GM23338 (cell line): ENCODE results near the gene ST8SIA1. TPM values are rescaled to one million over a fixed set of nuclear protein-coding genes. Genes with fewer than 3 reads are reported as not detected.

Source experiments
- ATAC-seq: fragments of 200-7000 bp; cut with Tn5 transposase; 3 replicates; pipeline ENCODE4 v1.9.1; 2020
- DNase-seq: peaks from one replicate; pipeline ENCODE4 v3.0.0-alpha.2; 2015; ENCODE audit warnings: low spot score
- H2AFZ ChIP-seq: fragments of 200-600 bp; sonication (generic); 2 replicates; pipeline ENCODE4 v1.8.0; 2016; ENCODE audit warnings: antibody characterized with exemption, mild to moderate bottlenecking, moderate library complexity
- H3F3A ChIP-seq: fragments of 200-600 bp; sonication (generic); replicated peaks from 2 replicates; pipeline ENCODE4 v1.8.0; 2017; ENCODE audit warnings: antibody characterized with exemption, mixed run types, low read depth
- H3K27ac ChIP-seq: fragments of 200-600 bp; sonication (generic); 2 replicates; pipeline ENCODE4 v1.6.1; 2016; ENCODE audit warnings: low read depth
- H3K27me3 ChIP-seq: fragments of 200-600 bp; sonication (generic); 2 replicates; pipeline ENCODE4 v1.8.0; 2016; ENCODE audit warnings: mild to moderate bottlenecking, mixed run types, moderate library complexity; ENCODE audit not compliant: insufficient read depth
- H3K36me3 ChIP-seq: fragments of 200-600 bp; sonication (generic); 2 replicates; pipeline ENCODE4 v1.8.0; 2016; ENCODE audit warnings: mild to moderate bottlenecking; ENCODE audit not compliant: insufficient read depth
- H3K4me1 ChIP-seq: fragments of 200-600 bp; sonication (generic); 2 replicates; pipeline ENCODE4 v1.8.0; 2016; ENCODE audit warnings: mild to moderate bottlenecking, moderate library complexity; ENCODE audit not compliant: insufficient read depth
- H3K4me2 ChIP-seq: fragments of 200-600 bp; sonication (generic); 2 replicates; pipeline ENCODE4 v1.7.1; 2017; ENCODE audit warnings: mixed run types
- H3K4me3 ChIP-seq: fragments of 200-600 bp; sonication (generic); 2 replicates; pipeline ENCODE4 v1.6.1; 2016; ENCODE audit warnings: mixed run types
- H3K79me2 ChIP-seq: fragments of 200-600 bp; sonication (generic); replicated peaks from 2 replicates; pipeline ENCODE4 v1.8.0; 2017; ENCODE audit warnings: mild to moderate bottlenecking; ENCODE audit not compliant: insufficient read depth
- H3K9me2 ChIP-seq: fragments of 200-600 bp; sonication (generic); 2 replicates; pipeline ENCODE4 v1.8.0; 2017; ENCODE audit not compliant: insufficient read depth
- H4K20me1 ChIP-seq: fragments of 200-600 bp; sonication (generic); replicated peaks from 2 replicates; pipeline ENCODE4 v1.8.0; 2017; ENCODE audit warnings: mild to moderate bottlenecking; ENCODE audit not compliant: insufficient read depth
- H3K27ac Mint-ChIP-seq: 2 replicates; pipeline ENCODE4 v1.8.0; 2020; ENCODE audit warnings: inconsistent platforms, mild to moderate bottlenecking, moderate library complexity, mixed read lengths
- H3K27me3 Mint-ChIP-seq: 3 replicates; pipeline ENCODE4 v1.8.0; 2022; ENCODE audit warnings: low read depth, mild to moderate bottlenecking, moderate library complexity, mixed read lengths, inconsistent platforms; ENCODE audit not compliant: insufficient read depth, poor library complexity
- H3K36me3 Mint-ChIP-seq: 3 replicates; pipeline ENCODE4 v1.8.0; 2021; ENCODE audit warnings: low read depth, mild to moderate bottlenecking, inconsistent platforms, moderate library complexity, mixed read lengths
- H3K4me1 Mint-ChIP-seq: 3 replicates; pipeline ENCODE4 v1.8.0; 2020; ENCODE audit warnings: mild to moderate bottlenecking, inconsistent platforms, mixed read lengths
- H3K4me3 Mint-ChIP-seq: 3 replicates; pipeline ENCODE4 v1.8.0; 2021; ENCODE audit warnings: moderate library complexity, mild to moderate bottlenecking, inconsistent platforms, mixed read lengths
- H3K9me3 Mint-ChIP-seq: 3 replicates; pipeline ENCODE4 v1.8.0; 2020; ENCODE audit warnings: moderate library complexity, mild to moderate bottlenecking, inconsistent platforms, mixed read lengths
- CREB1 ChIP-seq: fragments of 250-450 bp; sonication (Bioruptor Pico); IDR thresholded peaks from 2 replicates; pipeline ENCODE4 v1.5.0; 2020; ENCODE audit warnings: low read depth, mild to moderate bottlenecking, moderate library complexity
- CTCF ChIP-seq, 2 experiments: fragments of 200-600 bp in 1 of 2; sonication (generic) in 1 of 2; conservative IDR thresholded peaks; 2 replicates each; pipeline versions ENCODE4 v1.5.1 to v1.6.1; 2016 to 2017; ENCODE audit warnings: antibody characterized with exemption in 2 of 2, low read depth in 2 of 2, mild to moderate bottlenecking in 2 of 2, moderate library complexity in 1 of 2
- ETS1 ChIP-seq: IDR thresholded peaks from 2 replicates; pipeline ENCODE4 v1.6.1; 2016; ENCODE audit warnings: antibody characterized with exemption
- EZH2 ChIP-seq: fragments of 200-600 bp; sonication (generic); IDR thresholded peaks from one replicate; pipeline ENCODE4 v1.8.0; 2017; ENCODE audit warnings: antibody characterized with exemption, mild to moderate bottlenecking, low read depth; ENCODE audit not compliant: unreplicated experiment
- EZH2phosphoT487 ChIP-seq: fragments of 200-600 bp; sonication (generic); IDR thresholded peaks from one replicate; pipeline ENCODE4 v1.8.1; 2018; ENCODE audit warnings: antibody characterized with exemption; ENCODE audit not compliant: unreplicated experiment
- JUNB ChIP-seq: IDR thresholded peaks from one replicate; pipeline ENCODE4 v1.6.1; 2016; ENCODE audit warnings: antibody characterized with exemption; ENCODE audit not compliant: unreplicated experiment
- POLR2AphosphoS5 ChIP-seq: IDR thresholded peaks from 2 replicates; pipeline ENCODE4 v1.6.1; 2016; ENCODE audit warnings: antibody characterized with exemption, low read depth
- REST ChIP-seq: IDR thresholded peaks from one replicate; pipeline ENCODE4 v1.6.1; 2018; ENCODE audit warnings: antibody characterized with exemption; ENCODE audit not compliant: unreplicated experiment
- STAT1 ChIP-seq: IDR thresholded peaks from one replicate; pipeline ENCODE4 v1.6.1; 2016; ENCODE audit warnings: antibody characterized with exemption; ENCODE audit not compliant: unreplicated experiment
- ZNF114 ChIP-seq: fragments of 250-450 bp; sonication (Bioruptor Pico); IDR thresholded peaks from 2 replicates; pipeline ENCODE4 v1.5.0; 2020; ENCODE audit warnings: mild to moderate bottlenecking, moderate library complexity
- ZNF331 ChIP-seq: fragments of 250-450 bp; sonication (Bioruptor Pico); IDR thresholded peaks from 2 replicates; pipeline ENCODE4 v1.5.0; 2020; ENCODE audit warnings: low read depth, mild to moderate bottlenecking, moderate library complexity
- ZNF462 ChIP-seq: fragments of 250-450 bp; sonication (Bioruptor Pico); IDR thresholded peaks from 2 replicates; pipeline ENCODE4 v1.5.0; 2020; ENCODE audit warnings: mild to moderate bottlenecking, moderate library complexity
- polyA plus RNA-seq: library from polyadenylated mRNA; unstranded; fragments of >200 nt; fragmentation: Nextera tagmentation; extraction: Ambion mirVana; gene quantifications from 2 replicates; pipeline ENCODE4 v1.2.1, GENCODE V29; 2016
- total RNA-seq: library from RNA; depleted of rRNA; stranded (reverse); fragments of >200 nt; shearing (Covaris generic); gene quantifications from 2 replicates; pipeline ENCODE4 v1.2.3, GENCODE V29; 2014

The ST8SIA1 gene
- total and polyA plus RNA-seq, 2 experiments from 2014 or later: 2.5 to 5.1 TPM

GRCh38 chr12:22348208-22348607, 13.7 kb upstream of the ST8SIA1 start (continued):
- TF ChIP-seq ETS1 (no peak), POLR2AphosphoS5 (no peak)

- Mint-ChIP-seq H3K9me3 (peaks cover 9% of the 10 kb centered on the region; the same call in 2 of the 3 replicates), H3K27me3 (peaks cover 4% of the 10 kb centered on the region), H3K27ac (no peak overlapping the region), H3K4me3 (no peak overlapping the region), H3K36me3 (no peaks in the 10 kb centered on the region), H3K4me1 (no peaks in the 10 kb centered on the region)
- Histone ChIP-seq H3K4me3 (no peak overlapping the region), H3K9me2 (no peaks in the 10 kb centered on the region), H3K36me3 (no peaks in the 10 kb centered on the region), H2AFZ (no peak overlapping the region), H4K20me1 (no peaks in the 10 kb centered on the region), H3K27me3 (no peaks in the 10 kb centered on the region), H3F3A (no peaks in the 10 kb centered on the region), H3K4me1 (no peaks in the 10 kb centered on the region), H3K79me2 (no peaks in the 10 kb centered on the region), H3K27ac (no peak overlapping the region), H3K4me2 (no peak overlapping the region)
- no peak for TF ChIP-seq REST
- no peak for TF ChIP-seq EZH2phosphoT487
- TF ChIP-seq CTCF (conservative IDR thresholded peaks at IDR 0.05; ENCODE audit: low read depth in 2 of 2): no peak
- no peak for TF ChIP-seq CREB1 (CRISPR knock-in tag)
- no peak for TF ChIP-seq POLR2AphosphoS5
- no peak for TF ChIP-seq EZH2
- TF ChIP-seq ETS1: no peak
- no peak for TF ChIP-seq ZNF114 (CRISPR knock-in tag)
- TF ChIP-seq STAT1: no peak
- TF ChIP-seq ZNF462 (CRISPR knock-in tag): no peak
- TF ChIP-seq JUNB: no peak
- TF ChIP-seq ZNF331 (CRISPR knock-in tag): no peak
- ATAC-seq (no peak), DNase-seq (no peak)
Observed at GRCh38 chr12:22340143-22340542, 5.6 kb upstream of the ST8SIA1 start.
